Heart left ventricle (tissue), 13 donors: Measurements from ENCODE around the gene F11.

ENCODE experiments used
- CTCF ChIP-seq, 12 donors: fragments of 200-600 bp; sonication (generic) in 4 of 12; IDR thresholded peaks; one replicate each; pipeline versions ENCODE4 v1.5.0 to v1.8.0; 2018 to 2022; ENCODE audit warnings: antibody characterized with exemption in 12 of 12, mild to moderate bottlenecking in 5 of 12
- POLR2A ChIP-seq, 2 donors: fragments of 450-650 bp; IDR thresholded peaks; one replicate each; pipeline ENCODE4 v1.6.1; 2017; ENCODE audit warnings: antibody characterized with exemption in 2 of 2, mild to moderate bottlenecking in 2 of 2, moderate library complexity in 2 of 2
- donor health status: ischemic (EF 13 %, LVEDD 7.1; RV severe dilation, severe dysfunction).
- donor health status: DM: no; HTN: yes; CAD: no.
- donor health status: DM: no; HTN: no; CAD: no.
- donor health status: ischemic (EF 25% LVEDD 6.9; RV normal size, moderate dysfunction).
- donor health status: ischemic (EF 25% LVEDD 5.7; RV mildly dilated, moderate dysfunction).
- donor health status: ischemic (EF 35%, LVEDD 5.7; RV mildly dilated, moderate dysfunction).
- donor health status: nonischemic (EF 11% LVEDD 7.7; RV severe dilation, severe dysfunction).
- donor health status: DM: yes; HTN: yes; CAD: no.
- donor health status: PGD.
- donor health status: ischemic (EF 29% LVEDD 5.4; RV normal size, mild dysfunction).
- donor health status: nonischemic (EF 23%, LVEDD 6.1; RV moderate dilation, normal function).

- TF ChIP-seq CTCF (IDR thresholded peaks at IDR 0.05) (no peak), POLR2A (IDR thresholded peaks at IDR 0.05) (no peak)
These were observed 17.3 kb upstream of the F11 start for GRCh38 chr4:186248643-186249042.
